GM10847 (cell line): ENCODE measurements around the gene TMEM178A.

Experiments used
- POLR2A ChIP-seq: IDR thresholded peaks from 2 replicates; pipeline ENCODE4 v1.6.1; 2011; ENCODE audit not compliant: insufficient read length; ENCODE audit errors: extremely low read depth

The TMEM178A gene

GRCh38 chr2:39641635-39642034 is 24.1 kb upstream of the TMEM178A start:
- no peak for TF ChIP-seq POLR2A

GRCh38 chr2:39642051-39642718 is 23.5 kb upstream of the TMEM178A start:
- TF ChIP-seq POLR2A = no peak

DNA sequence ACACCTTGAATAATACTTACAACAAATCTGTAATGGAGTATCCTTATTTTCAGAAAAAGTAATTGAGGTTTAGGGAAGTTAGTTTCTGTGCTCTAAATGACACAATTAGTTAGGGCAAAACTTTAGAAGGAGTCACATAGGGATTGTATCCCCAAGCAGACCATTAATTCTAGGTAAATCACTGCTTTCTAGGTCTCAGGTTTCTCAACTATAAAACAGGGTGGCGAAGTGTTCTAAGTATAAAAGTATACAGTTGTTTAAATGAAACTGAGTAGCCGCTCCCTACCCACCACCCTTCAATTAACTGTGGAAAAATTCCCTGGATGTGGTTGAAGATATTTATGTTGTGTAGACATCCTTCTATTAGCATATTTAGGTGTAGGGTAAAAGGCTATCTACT is 19.9 kb upstream of the TMEM178A start:
- TF ChIP-seq POLR2A = no peak

- no peak for TF ChIP-seq POLR2A
Measured at GRCh38 chr2:39646267-39646666, 19.4 kb upstream of the TMEM178A start.

GRCh38 chr2:39647104-39647765 is 18.5 kb upstream of the TMEM178A start:
- no peak for TF ChIP-seq POLR2A

- no peak for TF ChIP-seq POLR2A
Measured at GRCh38 chr2:39648580-39648979, 17.1 kb upstream of the TMEM178A start.

DNA sequence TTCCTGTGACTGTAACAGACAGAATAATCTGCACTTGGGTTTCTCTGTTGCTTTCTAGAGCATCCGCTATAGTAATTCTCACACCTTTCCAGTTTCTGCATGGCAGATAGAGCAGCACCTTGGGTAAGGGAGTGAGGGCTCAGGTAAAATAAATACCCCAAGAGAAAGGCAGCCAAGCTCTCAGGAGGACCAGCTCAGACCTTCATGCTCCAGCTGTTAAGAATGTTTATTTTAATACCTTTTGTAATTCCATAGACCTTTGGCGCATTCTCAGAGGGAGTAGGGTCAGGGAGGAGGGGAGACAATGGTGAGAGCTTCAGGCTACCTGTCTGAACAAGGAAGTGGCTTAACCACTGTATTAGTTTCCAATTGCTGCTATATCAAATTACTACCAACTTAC is 16.2 kb upstream of the TMEM178A start:
- TF ChIP-seq POLR2A = no peak

DNA sequence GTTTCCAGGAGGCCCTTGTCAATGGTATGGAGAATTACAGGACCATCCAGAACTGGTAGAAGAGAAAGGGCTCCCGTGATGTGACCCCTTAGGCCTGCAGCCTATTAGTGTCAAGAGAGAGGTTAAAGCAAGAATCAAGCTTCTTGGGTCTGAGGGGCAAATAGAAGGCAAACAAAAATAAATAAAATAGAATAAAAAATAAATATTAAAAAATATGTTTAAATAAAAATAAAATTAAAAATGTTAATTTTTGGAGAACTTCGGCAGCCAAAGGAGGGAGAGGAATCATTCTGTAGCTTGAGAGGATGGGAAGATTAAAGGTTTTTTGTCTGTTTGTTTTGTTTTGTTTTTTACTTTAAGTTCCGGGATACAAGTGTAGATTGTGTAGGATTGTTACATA is 15.2 kb upstream of the TMEM178A start:
- TF ChIP-seq POLR2A = no peak

DNA sequence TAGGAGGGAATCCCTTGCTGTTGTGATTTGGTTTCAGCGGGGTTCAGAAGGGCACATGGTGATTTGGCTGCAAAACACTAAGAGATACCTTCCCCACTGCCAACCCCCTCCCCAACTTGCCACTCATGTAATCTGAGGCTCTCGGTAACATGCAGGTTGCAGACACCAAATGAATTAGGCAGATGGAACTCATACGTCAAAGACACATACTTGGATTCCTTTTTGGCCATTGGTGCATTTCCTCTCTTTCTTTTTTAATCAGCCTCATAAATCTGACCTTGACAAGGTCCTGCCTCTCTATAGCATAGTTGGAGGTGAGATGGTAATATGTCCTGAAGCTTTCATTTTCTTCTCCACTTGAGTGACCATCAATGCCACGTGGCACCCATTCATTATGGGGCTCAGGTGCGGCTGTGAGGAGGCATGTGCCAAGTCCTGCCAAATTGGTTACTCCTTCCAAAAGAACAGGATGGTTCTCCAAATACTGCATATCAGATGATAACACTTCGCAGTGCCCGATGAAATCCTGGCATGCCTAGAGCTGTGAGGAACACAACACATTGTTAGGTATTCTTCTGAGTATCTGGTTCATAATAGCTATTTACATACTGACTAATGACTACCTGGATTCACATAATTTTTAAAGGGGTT is 8.3 kb upstream of the TMEM178A start:
- TF ChIP-seq POLR2A = no peak

- no peak for TF ChIP-seq POLR2A
Measured at GRCh38 chr2:39658371-39658770, 7.3 kb upstream of the TMEM178A start.

DNA sequence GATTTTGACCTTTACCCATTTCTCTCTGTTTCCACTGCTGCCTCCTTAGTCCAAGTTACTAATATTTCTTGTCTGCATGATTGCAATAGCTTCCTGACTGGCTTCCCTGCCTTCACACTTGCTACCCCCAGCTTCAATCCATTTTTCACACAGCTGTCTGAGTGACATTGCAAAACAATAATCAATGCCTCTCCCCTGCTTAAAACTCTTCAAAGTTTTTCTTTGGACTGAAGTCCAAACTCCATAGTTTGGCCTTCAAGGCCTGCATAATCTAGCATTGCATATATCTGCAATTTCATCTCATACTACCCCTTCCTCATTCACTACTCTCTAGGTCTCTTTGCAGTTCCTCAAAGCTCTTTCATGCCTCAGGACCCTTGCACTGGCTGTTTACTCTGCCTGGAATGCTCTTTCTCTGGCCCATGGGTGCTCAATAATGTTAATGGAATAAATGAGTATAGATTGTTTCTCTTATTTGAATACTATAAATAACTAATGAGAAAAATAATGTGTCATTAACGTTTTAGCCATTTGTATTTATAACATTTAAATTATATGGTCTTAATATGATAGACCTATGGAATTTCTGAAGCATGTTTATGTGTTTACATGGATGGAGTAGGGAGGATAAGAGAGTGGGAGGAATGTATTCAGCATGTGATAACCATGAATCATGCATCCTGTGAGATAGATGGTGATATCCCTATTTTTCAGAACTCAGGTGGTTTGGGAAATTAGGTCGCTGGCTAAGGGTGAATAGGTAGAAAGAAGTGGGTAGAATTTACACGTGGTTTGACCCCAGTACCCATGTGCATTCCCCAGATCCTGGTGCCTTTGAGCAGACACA is 5.7 kb upstream of the TMEM178A start:
- no peak for TF ChIP-seq POLR2A

DNA sequence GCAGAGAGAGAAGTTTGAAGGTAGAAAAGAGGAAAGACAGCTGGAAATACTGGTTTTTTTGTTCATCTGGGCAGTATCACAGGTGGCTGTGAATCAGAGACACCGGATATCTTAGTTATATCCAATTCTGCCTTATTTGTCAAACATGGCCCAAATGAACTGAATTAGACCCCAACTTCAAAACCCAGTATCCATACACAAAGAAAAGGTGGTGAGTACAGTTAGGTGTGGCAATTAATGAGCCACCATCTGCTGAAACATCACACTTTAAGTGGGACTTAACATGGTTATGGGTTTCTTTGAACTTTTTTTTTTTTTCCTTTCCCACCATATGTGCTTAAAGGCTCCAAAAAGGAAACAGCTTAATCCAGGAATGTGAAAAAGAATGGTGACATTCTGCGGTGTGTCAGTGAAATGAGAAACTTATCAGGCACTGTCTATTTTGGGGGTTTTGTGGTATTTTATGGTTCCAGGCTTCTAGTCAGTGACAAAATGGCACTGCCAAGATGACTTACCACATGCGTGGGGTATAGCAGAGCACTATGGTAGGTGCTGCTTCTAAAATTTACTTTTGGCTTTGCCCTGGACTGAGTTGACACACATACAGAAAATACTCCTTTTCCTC is 5.0 kb upstream of the TMEM178A start:
- no peak for TF ChIP-seq POLR2A

DNA sequence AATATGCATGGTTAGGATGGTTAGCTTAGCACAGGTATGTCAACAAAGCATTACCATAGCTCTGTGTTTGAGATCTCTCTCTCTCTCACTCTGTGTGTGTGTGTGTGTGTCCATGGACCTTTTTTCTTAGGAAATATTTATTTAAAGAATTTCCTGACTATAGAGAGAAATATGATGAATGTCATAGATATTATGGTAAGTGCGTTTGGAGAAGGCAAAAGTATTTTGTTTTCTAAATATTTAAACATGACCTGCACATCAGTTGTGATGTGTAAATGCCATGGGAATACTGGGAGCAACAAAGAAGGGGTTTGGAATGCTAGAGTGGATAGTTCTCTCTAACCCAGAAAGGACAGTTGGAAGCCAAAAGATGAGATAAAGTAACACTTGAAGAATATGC is 3.9 kb upstream of the TMEM178A start:
- no peak for TF ChIP-seq POLR2A

GRCh38 chr2:39663187-39663930 is 2.4 kb upstream of the TMEM178A start:
- TF ChIP-seq POLR2A = no peak
